NT2/D1 (cell line): ENCODE data around the gene NRXN3.

ENCODE experiments used
- DNase-seq: peaks from one replicate; pipeline ENCODE4 v3.0.0-alpha.2; 2011; ENCODE audit warnings: low read depth, low spot score
- H3K27me3 ChIP-seq: 2 replicates; pipeline ENCODE4 v1.6.0; 2011; ENCODE audit warnings: mild to moderate bottlenecking; ENCODE audit not compliant: insufficient read length, insufficient read depth
- H3K36me3 ChIP-seq: 2 replicates; pipeline ENCODE4 v1.6.1; 2011; ENCODE audit warnings: mild to moderate bottlenecking, low read length, mixed read lengths; ENCODE audit not compliant: insufficient read depth, insufficient read length
- H3K4me1 ChIP-seq: 2 replicates; pipeline ENCODE4 v1.5.1; 2011; ENCODE audit not compliant: insufficient read depth, insufficient read length
- H3K4me3 ChIP-seq: 2 replicates; pipeline ENCODE4 v1.5.1; 2011; ENCODE audit warnings: low read depth; ENCODE audit not compliant: insufficient read length
- H3K9ac ChIP-seq: 2 replicates; pipeline ENCODE4 v1.6.0; 2011; ENCODE audit warnings: low read depth; ENCODE audit not compliant: insufficient read length
- H3K9me3 ChIP-seq: 2 replicates; pipeline ENCODE4 v1.5.1; 2011; ENCODE audit warnings: mild to moderate bottlenecking, low read length; ENCODE audit not compliant: insufficient read depth
- SUZ12 ChIP-seq: IDR thresholded peaks from 2 replicates; pipeline ENCODE4 v1.6.1; 2011; ENCODE audit not compliant: insufficient read length, insufficient read depth; ENCODE audit errors: extremely low read depth
- YY1 ChIP-seq: IDR thresholded peaks from 2 replicates; pipeline ENCODE4 v1.6.1; 2011; ENCODE audit not compliant: insufficient read length, insufficient read depth
- ZNF274 ChIP-seq: IDR thresholded peaks from 2 replicates; pipeline ENCODE4 v1.6.1; 2011; ENCODE audit warnings: mild to moderate bottlenecking, low read depth, low read length

The NRXN3 gene

DNA sequence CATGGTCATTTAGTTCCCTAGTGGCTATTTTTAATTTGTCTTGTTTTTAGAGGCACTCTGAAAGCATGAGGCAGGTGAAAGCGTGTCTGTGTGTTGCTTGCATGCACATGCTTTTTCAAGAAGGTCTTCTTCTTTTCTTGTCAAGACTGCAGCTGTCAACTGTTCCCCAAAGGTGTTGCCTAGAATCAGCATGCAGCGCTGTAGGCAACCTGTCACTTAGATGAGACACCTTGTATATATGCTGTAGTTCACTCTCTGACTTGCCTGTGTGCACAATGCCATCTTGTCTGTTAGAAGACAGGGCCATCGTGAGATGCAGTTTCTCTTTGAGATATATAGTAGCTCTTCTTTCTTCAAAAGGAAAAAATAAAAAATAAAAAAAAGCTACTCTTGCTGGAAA lies 1155.4 kb downstream of the NRXN3 start:
- Histone ChIP-seq H3K4me3 (no peak overlapping the region), H3K36me3 (no peaks in the 10 kb centered on the region), H3K27me3 (no peaks in the 10 kb centered on the region), H3K9me3 (no peaks in the 10 kb centered on the region), H3K9ac (no peak overlapping the region), H3K4me1 (no peaks in the 10 kb centered on the region)
- no peak for DNase-seq
- TF ChIP-seq SUZ12: no peak
- TF ChIP-seq YY1: no peak
- no peak for TF ChIP-seq ZNF274

DNA sequence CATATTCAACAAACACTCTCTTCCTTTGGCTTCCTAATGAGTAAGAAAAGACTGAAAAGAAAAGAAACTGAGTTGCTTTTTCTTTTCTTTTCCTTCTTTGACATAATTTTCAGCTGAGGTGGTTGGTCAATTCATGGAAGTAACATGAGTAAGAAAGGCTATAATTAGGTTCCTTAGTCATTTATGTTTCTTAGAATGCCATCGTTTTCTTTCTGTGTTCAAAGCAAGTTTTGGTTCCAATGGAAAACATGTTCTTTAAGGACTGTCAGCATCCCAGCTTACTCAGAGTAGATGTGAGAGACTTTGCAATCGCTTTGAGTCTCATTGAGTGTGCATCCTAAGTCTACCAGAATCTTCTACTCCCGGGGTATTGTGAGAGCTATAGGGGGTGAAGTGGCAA lies 1158.7 kb downstream of the NRXN3 start:
- Histone ChIP-seq H3K4me3 (no peak overlapping the region), H3K36me3 (no peaks in the 10 kb centered on the region), H3K4me1 (no peaks in the 10 kb centered on the region), H3K9me3 (no peaks in the 10 kb centered on the region), H3K9ac (no peak overlapping the region), H3K27me3 (no peaks in the 10 kb centered on the region)
- TF ChIP-seq ZNF274: no peak
- TF ChIP-seq YY1: no peak
- no peak for TF ChIP-seq SUZ12
- no peak for DNase-seq

DNA sequence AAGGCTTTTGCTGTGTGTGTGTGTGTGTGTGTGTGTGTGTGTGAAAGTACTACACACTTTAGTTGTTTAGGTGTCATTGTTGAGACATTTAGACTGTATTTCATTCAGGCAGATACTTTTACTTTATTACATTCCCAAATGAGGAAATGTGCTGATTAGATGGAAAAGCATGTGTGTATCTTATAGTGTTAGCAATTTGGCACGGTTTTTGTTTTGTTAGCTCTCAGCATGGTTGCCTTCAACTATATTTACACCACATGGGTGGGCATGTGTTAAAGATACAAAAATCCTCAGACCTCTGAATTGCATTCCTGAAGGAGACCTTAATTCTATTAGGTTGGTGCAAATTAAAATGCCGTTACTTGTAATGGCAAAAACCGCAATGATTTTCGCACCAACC lies 1161.7 kb downstream of the NRXN3 start:
- no peak overlapping the region for H3K9ac ChIP-seq
- TF ChIP-seq SUZ12: no peak
- TF ChIP-seq YY1: no peak
- H3K4me1 ChIP-seq: no peaks in the 10 kb centered on the region
- no peak for DNase-seq
- H3K9me3 ChIP-seq: no peaks in the 10 kb centered on the region
- H3K4me3 ChIP-seq: no peak overlapping the region
- no peaks in the 10 kb centered on the region for H3K36me3 ChIP-seq
- H3K27me3 ChIP-seq: no peaks in the 10 kb centered on the region

DNA sequence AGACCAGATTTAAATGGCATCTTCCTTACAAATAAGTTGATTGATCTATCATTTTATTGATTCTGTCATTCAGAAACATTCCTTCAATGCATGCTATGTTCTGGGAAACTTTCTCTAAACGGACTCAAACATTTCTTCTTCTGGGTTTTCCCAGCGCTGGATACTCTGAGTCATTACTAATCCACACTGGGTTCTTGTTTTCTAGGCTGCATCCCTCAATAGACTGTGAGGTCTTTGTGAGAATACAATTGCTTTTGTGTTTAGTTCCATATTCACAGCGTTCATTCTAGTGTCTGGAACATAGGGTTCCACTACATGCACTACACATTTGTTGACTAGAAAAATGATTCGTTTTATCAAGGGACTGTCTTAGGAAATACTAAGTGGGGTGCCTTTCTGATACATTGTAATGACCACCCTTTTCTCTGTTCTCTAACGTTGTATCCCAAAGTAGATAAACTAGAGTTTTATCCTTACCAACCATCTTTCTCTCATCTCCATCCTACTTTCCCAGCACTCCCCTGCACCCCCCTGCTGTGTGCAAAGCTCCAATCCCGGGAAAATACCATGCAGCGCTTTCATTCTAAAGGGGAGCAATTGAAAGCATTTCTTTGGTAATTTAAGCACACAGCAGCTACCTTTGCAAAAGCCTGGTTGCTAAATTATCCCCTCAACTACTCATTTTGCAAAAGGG lies 1162.5 kb downstream of the NRXN3 start:
- DNase-seq: peak; percentile 57
- no peak overlapping the region for H3K4me3 ChIP-seq

DNA sequence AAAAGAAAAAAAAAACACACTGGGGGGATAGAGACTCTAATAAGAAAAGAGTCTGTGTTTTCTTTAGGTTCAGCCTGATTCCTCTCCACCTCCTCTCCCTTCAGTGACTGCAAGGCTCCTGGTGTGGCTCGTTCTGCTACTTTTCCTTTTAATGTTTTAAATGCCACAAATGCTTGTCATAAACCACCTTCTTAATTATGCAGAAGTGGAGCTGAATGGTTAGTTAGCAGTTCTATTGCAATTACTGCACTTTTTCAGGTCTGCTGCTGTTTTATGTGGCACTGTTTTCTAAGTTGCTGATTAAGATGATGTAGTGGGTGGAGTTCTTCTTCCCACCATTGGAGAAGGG lies 1163.0 kb downstream of the NRXN3 start:
- DNase-seq: no peak
- H3K27me3 ChIP-seq: no peaks in the 10 kb centered on the region
- no peak overlapping the region for H3K4me3 ChIP-seq
- no peaks in the 10 kb centered on the region for H3K9me3 ChIP-seq
- no peaks in the 10 kb centered on the region for H3K36me3 ChIP-seq
- TF ChIP-seq YY1: no peak
- no peak for TF ChIP-seq ZNF274
- TF ChIP-seq SUZ12: no peak
- no peak overlapping the region for H3K9ac ChIP-seq
- H3K4me1 ChIP-seq: no peaks in the 10 kb centered on the region

More for the DNA sequence above, 1162.5 kb downstream of the NRXN3 start:
- no peaks in the 10 kb centered on the region for H3K36me3 ChIP-seq
- no peak for TF ChIP-seq SUZ12
- TF ChIP-seq ZNF274: no peak
- TF ChIP-seq YY1: no peak
- H3K27me3 ChIP-seq: no peaks in the 10 kb centered on the region
- H3K4me1 ChIP-seq: no peaks in the 10 kb centered on the region
- H3K9ac ChIP-seq: no peak overlapping the region
- no peaks in the 10 kb centered on the region for H3K9me3 ChIP-seq

DNA sequence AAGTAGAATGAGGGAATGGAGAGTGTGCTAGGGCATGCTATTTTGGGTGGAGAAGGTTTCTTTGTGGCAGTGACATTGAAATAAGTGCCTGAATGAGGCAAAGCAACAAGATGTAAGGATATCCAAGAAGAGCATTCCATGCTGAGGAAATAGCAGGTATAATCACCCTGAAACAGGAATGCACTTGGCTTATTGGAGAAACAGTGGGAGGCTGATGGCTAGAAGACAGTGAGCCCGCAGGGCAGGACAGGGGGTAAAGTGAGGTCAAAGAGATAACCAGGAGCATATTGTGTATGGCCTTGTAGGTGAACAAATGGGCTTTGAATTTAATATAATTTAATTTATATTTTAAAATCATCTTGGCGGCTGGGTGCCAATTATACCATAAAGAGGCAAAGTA lies 1164.1 kb downstream of the NRXN3 start:
- no peak overlapping the region for H3K4me3 ChIP-seq

DNA sequence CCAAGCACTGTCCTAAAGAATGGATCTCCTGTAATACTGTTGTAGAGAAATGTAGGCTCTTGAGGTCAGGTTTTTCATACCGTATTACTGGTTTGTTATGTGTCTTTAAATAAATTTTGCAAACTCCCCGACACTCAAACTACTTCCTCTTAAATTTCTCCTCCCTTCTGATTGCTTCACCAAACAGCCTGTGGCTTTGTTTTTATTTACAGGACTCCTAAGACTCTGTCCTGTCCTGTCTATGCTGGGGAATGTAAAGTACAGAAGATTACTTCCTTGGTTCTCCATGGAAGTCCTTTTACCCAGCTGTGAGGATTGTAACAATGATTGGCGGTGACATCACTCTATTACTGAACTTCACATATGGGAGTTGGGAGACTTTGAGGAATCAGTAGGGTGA lies 1167.6 kb downstream of the NRXN3 start:
- Histone ChIP-seq H3K9ac (no peak overlapping the region), H3K4me3 (no peak overlapping the region), H3K36me3 (no peaks in the 10 kb centered on the region), H3K4me1 (no peaks in the 10 kb centered on the region), H3K9me3 (no peaks in the 10 kb centered on the region), H3K27me3 (no peaks in the 10 kb centered on the region)
- TF ChIP-seq ZNF274 (no peak), SUZ12 (no peak), YY1 (no peak)
- no peak for DNase-seq

More for the DNA sequence above, 1164.1 kb downstream of the NRXN3 start:
- DNase-seq: no peak
- Histone ChIP-seq H3K4me1 (no peaks in the 10 kb centered on the region), H3K9me3 (no peaks in the 10 kb centered on the region), H3K36me3 (no peaks in the 10 kb centered on the region), H3K27me3 (no peaks in the 10 kb centered on the region), H3K9ac (no peak overlapping the region)
- no peak for TF ChIP-seq SUZ12
- no peak for TF ChIP-seq YY1
- TF ChIP-seq ZNF274: no peak

DNA sequence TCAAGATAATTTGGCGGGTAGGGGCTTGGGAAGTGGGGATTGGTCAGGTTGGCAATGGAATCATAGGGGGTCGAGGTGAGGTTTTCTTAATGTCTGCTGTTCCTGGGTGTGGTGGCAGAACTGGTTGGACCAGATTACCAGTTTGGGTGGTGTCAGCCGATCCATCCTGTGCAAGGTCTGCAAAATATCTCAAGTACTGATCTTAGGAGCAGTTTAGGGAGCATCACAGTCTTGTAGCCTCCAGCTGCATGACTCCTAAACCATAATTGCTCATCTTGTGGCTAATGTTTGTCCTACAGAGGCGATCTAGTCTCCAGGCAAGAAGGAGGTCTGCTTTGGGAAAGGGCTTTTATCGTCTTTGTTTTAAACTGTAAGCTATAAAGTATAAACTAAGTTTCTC lies 1172.8 kb downstream of the NRXN3 start:
- no peaks in the 10 kb centered on the region for H3K27me3 ChIP-seq
- no peaks in the 10 kb centered on the region for H3K36me3 ChIP-seq
- no peak overlapping the region for H3K4me3 ChIP-seq
- H3K4me1 ChIP-seq: no peaks in the 10 kb centered on the region
- no peak overlapping the region for H3K9ac ChIP-seq
- DNase-seq: no peak
- TF ChIP-seq SUZ12: no peak
- no peak for TF ChIP-seq YY1
- no peak for TF ChIP-seq ZNF274
- no peaks in the 10 kb centered on the region for H3K9me3 ChIP-seq
